Astrocyte (in vitro differentiated cells and primary cell): Measurements from ENCODE around the gene MRPL14. TPM values are rescaled to one million over a fixed set of nuclear protein-coding genes. Genes with fewer than 3 reads are reported as not detected.

Source experiments
- DNase-seq: peaks from one replicate; pipeline ENCODE4 v3.0.0-alpha.2; 2010; ENCODE audit warnings: low read depth
- FAIRE-seq: peaks from 2 replicates; lab custom pipeline; 2011; peaks lifted over from hg19 to GRCh38; lab: Jason Lieb, UNC
- H2AFZ ChIP-seq: 2 replicates; pipeline ENCODE4 v1.6.0; 2012; ENCODE audit warnings: low read depth, low read length, inconsistent platforms
- H3K27ac ChIP-seq: 2 replicates; pipeline ENCODE4 v1.5.1; 2011; ENCODE audit warnings: low read depth, low read length, inconsistent platforms
- H3K27me3 ChIP-seq: 2 replicates; pipeline ENCODE4 v1.6.0; 2011; ENCODE audit warnings: low read length, inconsistent platforms; ENCODE audit not compliant: insufficient read depth
- H3K36me3 ChIP-seq: 2 replicates; pipeline ENCODE4 v1.5.1; 2011; ENCODE audit warnings: low read length, inconsistent platforms; ENCODE audit not compliant: insufficient read depth
- H3K4me1 ChIP-seq: 2 replicates; pipeline ENCODE4 v1.5.1; 2011; ENCODE audit warnings: low read length, inconsistent platforms; ENCODE audit not compliant: insufficient read depth
- H3K4me2 ChIP-seq: 2 replicates; pipeline ENCODE4 v1.6.0; 2012; ENCODE audit warnings: low read length, inconsistent platforms
- H3K4me3 ChIP-seq: 2 replicates; pipeline ENCODE4 v1.5.1; 2011; ENCODE audit warnings: low read depth, mild to moderate bottlenecking, low read length, inconsistent platforms; ENCODE audit not compliant: insufficient read depth
- H3K79me2 ChIP-seq: 2 replicates; pipeline ENCODE4 v1.6.0; 2012; ENCODE audit warnings: mild to moderate bottlenecking, low read length, inconsistent platforms; ENCODE audit not compliant: insufficient read depth
- H3K9ac ChIP-seq: 2 replicates; pipeline ENCODE4 v1.6.0; 2012; ENCODE audit warnings: mild to moderate bottlenecking, low read length, inconsistent platforms
- H3K9me3 ChIP-seq: 2 replicates; pipeline ENCODE4 v1.5.1; 2012; ENCODE audit warnings: low read depth, mild to moderate bottlenecking, low read length, inconsistent platforms; ENCODE audit not compliant: insufficient read depth
- H4K20me1 ChIP-seq: 2 replicates; pipeline ENCODE4 v1.6.0; 2012; ENCODE audit warnings: low read length, inconsistent platforms; ENCODE audit not compliant: insufficient read depth
- H3K27ac Mint-ChIP-seq: one replicate; pipeline ENCODE4 v1.8.0; 2021; ENCODE audit warnings: mild to moderate bottlenecking, mixed read lengths; ENCODE audit not compliant: unreplicated experiment
- H3K27me3 Mint-ChIP-seq: one replicate; pipeline ENCODE4 v1.8.0; 2021; ENCODE audit warnings: low read depth, mixed read lengths; ENCODE audit not compliant: unreplicated experiment
- H3K36me3 Mint-ChIP-seq: one replicate; pipeline ENCODE4 v1.8.0; 2021; ENCODE audit warnings: low read depth, mixed read lengths; ENCODE audit not compliant: unreplicated experiment
- H3K4me1 Mint-ChIP-seq: one replicate; pipeline ENCODE4 v1.8.0; 2021; ENCODE audit warnings: low read depth, mixed read lengths; ENCODE audit not compliant: unreplicated experiment
- H3K4me3 Mint-ChIP-seq: one replicate; pipeline ENCODE4 v1.8.0; 2021; ENCODE audit warnings: mild to moderate bottlenecking, moderate library complexity, mixed read lengths; ENCODE audit not compliant: unreplicated experiment
- H3K9me3 Mint-ChIP-seq: one replicate; pipeline ENCODE4 v1.8.0; 2021; ENCODE audit warnings: mild to moderate bottlenecking, mixed read lengths; ENCODE audit not compliant: unreplicated experiment
- EZH2 ChIP-seq: IDR thresholded peaks from 2 replicates; pipeline ENCODE4 v1.6.1; 2012; ENCODE audit warnings: mild to moderate bottlenecking, low read length, inconsistent platforms; ENCODE audit not compliant: insufficient read depth
- total RNA-seq: library from RNA; stranded (reverse); gene quantifications from 2 replicates; pipeline ENCODE4 v1.2.1, GENCODE V29; 2021
- TF ChIP-seq, protein P1 (sequence below): IDR thresholded peaks from 2 replicates; pipeline ENCODE4 v1.5.1; 2011; ENCODE audit warnings: low read depth, mild to moderate bottlenecking, inconsistent platforms, low read length, moderate library complexity; ENCODE audit not compliant: insufficient read depth

MRPL14 gene
- total RNA-seq, 1 donor from 2014 or later, result 56.1 TPM

DNA sequence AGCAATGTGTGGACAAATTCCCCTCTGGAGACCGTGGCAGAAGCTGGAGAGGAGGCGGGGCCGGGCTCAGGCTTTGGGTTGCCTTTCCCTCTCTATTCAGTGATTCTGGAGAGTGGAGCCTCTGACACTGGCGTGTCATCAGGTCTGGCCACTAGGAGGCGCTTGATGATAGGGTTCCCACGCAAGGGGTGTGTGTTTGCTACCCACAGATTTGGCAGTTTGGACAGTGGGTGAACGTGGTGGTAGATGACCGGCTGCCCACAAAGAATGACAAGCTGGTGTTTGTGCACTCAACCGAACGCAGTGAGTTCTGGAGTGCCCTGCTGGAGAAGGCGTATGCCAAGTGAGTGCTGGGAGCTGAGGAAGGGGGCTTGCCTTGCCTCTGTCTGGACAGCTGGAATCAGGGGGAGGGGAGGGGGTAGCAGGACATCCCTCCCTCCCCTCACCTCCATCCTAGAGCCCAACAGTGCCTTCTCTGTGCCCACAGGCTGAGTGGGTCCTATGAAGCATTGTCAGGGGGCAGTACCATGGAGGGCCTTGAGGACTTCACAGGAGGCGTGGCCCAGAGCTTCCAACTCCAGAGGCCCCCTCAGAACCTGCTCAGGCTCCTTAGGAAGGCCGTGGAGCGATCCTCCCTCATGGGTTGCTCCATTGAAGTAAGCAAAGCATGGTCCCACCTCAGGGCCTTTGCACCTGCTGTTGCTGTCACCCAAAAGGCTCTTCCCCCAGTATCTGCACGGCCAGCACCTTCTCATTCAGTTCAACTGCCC is 45.7 kb upstream of the MRPL14 start:
- Histone ChIP-seq H3K9me3 (no peaks in the 10 kb centered on the region), H3K27ac (no peak overlapping the region), H3K4me3 (no peak overlapping the region), H3K27me3 (peaks cover 12% of the 10 kb centered on the region), H3K9ac (no peak overlapping the region), H3K4me1 (peaks cover 11% of the 10 kb centered on the region), H2AFZ (no peak overlapping the region), H3K4me2 (no peak overlapping the region), H4K20me1 (no peaks in the 10 kb centered on the region), H3K36me3 (no peaks in the 10 kb centered on the region), H3K79me2 (no peaks in the 10 kb centered on the region)
- H3K36me3 Mint-ChIP-seq, result no peaks in the 10 kb centered on the region
- H3K4me3 Mint-ChIP-seq, result no peak overlapping the region
- DNase-seq, result peak; percentile 42
- no peaks in the 10 kb centered on the region for H3K9me3 Mint-ChIP-seq
- FAIRE-seq, result no peak
- no peak for TF ChIP-seq EZH2
- TF ChIP-seq, protein P1, sequence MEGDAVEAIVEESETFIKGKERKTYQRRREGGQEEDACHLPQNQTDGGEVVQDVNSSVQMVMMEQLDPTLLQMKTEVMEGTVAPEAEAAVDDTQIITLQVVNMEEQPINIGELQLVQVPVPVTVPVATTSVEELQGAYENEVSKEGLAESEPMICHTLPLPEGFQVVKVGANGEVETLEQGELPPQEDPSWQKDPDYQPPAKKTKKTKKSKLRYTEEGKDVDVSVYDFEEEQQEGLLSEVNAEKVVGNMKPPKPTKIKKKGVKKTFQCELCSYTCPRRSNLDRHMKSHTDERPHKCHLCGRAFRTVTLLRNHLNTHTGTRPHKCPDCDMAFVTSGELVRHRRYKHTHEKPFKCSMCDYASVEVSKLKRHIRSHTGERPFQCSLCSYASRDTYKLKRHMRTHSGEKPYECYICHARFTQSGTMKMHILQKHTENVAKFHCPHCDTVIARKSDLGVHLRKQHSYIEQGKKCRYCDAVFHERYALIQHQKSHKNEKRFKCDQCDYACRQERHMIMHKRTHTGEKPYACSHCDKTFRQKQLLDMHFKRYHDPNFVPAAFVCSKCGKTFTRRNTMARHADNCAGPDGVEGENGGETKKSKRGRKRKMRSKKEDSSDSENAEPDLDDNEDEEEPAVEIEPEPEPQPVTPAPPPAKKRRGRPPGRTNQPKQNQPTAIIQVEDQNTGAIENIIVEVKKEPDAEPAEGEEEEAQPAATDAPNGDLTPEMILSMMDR, result peak; percentile 92
- peaks cover 21% of the 10 kb centered on the region for H3K27me3 Mint-ChIP-seq
- H3K4me1 Mint-ChIP-seq, result peaks cover 1% of the 10 kb centered on the region
- no peak overlapping the region for H3K27ac Mint-ChIP-seq

DNA sequence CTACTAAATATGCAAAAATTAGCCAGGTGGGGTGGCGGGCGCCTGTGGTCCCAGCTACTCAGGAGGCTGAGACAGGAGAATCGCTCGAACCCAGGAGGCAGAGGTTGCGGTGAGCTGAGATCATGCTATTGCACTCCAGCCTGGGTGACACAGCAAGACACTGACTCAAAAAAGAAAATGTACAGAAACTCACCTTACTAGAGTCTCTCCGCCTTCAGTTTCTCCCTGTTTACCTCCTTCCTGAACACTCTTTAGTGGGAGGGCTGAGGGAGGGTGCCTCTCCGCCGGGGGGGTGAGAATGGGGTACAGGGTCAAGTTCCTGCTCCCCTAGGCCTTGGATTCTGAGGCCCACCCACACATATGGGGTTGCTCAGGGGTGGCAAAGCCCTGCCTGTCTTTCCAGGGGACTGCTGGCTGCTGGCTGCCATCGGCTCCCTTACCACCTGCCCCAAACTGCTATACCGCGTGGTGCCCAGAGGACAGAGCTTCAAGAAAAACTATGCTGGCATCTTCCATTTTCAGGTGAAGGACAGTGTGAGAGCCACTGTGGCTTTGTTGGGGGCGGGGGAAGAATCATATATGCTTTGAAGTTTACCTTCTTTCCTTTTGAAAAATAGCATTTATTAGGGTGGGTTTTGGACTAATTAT is 44.8 kb upstream of the MRPL14 start:
- Histone ChIP-seq H3K4me2 (no peak overlapping the region), H3K9ac (no peak overlapping the region), H3K27ac (no peak overlapping the region)

More for the DNA sequence above, 44.8 kb upstream of the MRPL14 start:
- DNase-seq, result no peak
- Mint-ChIP-seq H3K9me3 (no peaks in the 10 kb centered on the region), H3K4me1 (no peaks in the 10 kb centered on the region), H3K36me3 (no peaks in the 10 kb centered on the region), H3K27me3 (peaks cover 21% of the 10 kb centered on the region), H3K27ac (no peak overlapping the region), H3K4me3 (no peak overlapping the region)
- FAIRE-seq, result no peak
- no peaks in the 10 kb centered on the region for H3K9me3 ChIP-seq
- H3K4me1 ChIP-seq, result peaks cover 4% of the 10 kb centered on the region
- peaks cover 12% of the 10 kb centered on the region for H3K27me3 ChIP-seq
- H3K4me3 ChIP-seq, result no peak overlapping the region
- H3K79me2 ChIP-seq, result no peaks in the 10 kb centered on the region
- H2AFZ ChIP-seq, result no peak overlapping the region
- H4K20me1 ChIP-seq, result no peaks in the 10 kb centered on the region
- TF ChIP-seq, protein P1, result no peak
- no peak for TF ChIP-seq EZH2
- H3K36me3 ChIP-seq, result no peaks in the 10 kb centered on the region
